Hindlimb muscle (tissue), 1 donor: ENCODE measurements around the gene NPY2R. TPM values are rescaled to one million over a fixed set of nuclear protein-coding genes. Genes with fewer than 3 reads are reported as not detected.

Experiments
- DNase-seq: peaks from one replicate; pipeline ENCODE4 v3.0.0-alpha.2; 2013
- polyA plus RNA-seq: library from polyadenylated mRNA; unstranded; fragments of 120-200 nt; gene quantifications from one replicate; pipeline ENCODE4 v1.2.1, GENCODE V29; 2013; ENCODE audit not compliant: insufficient read length

Gene NPY2R
- not detected for polyA plus RNA-seq

GRCh38 chr4:155208258-155209054, at the start of gene NPY2R:
Gene NPY2R, plus strand, starts transcription at chr4:155208636. Its CDS starts 5,304 bp downstream, at chr4:155213940.
- DNase-seq: no peak

DNA sequence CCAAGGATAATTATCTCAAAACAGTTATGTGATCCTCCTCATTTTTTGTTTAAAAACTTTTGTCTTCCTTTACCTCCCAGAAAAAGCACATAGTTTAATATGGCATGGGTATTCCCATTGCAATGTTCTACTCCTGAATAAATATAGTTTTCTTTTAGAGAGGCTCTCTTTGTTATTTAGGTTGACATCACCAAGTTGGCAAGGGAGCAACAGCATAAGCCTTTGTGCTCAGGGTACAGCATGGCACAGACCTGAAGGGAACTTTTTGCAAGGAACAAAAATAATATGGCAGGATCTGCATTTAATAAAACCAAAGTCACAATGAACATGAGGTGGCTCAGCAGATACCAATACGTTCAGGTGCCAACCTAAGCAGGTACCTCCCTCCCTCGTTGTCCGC, 47.1 kb upstream of the NPY2R start:
- no peak for DNase-seq

GRCh38 chr4:155164718-155165117, 43.7 kb upstream of the NPY2R start:
- DNase-seq: no peak

DNA sequence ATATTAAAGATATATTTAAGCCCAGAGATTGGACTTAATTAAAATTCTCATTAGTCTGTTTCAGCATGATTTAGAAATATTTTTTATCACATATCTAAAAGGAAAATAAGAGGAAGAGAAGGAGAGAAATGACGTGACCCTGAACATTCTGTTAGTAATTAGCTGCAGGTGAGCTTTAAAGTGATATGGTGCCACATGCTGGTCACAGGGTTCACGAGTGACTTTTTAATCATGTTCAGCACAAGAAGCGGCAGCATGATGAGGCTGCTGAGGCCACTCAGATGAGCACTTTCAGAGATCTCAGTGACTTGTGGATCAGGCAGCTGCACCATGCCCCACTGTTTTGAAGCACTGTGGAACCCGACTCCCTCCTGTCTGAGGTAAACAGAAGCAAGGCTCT, 37.9 kb upstream of the NPY2R start:
- no peak for DNase-seq

- DNase-seq: no peak
These were observed 35.1 kb upstream of the NPY2R start for GRCh38 chr4:155173371-155173770.

DNA sequence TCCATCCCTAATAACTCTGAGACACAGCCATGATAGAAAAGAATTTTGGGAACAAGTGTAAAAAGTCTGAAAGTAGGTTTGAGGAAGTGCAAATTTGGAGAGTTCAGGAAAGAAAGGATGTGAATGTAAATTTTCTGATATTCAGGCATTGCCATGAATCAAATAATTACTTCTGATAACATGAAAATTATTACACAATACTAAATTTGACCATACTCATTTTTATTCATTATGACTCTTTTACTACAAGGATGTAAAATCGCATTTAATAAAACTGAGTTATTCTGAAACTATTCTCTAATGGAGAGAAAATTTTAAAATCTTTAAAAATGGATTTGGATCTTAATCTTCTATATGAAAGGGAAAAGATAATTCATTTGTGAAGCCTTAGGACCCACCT, 33.8 kb upstream of the NPY2R start:
- DNase-seq: no peak

DNA sequence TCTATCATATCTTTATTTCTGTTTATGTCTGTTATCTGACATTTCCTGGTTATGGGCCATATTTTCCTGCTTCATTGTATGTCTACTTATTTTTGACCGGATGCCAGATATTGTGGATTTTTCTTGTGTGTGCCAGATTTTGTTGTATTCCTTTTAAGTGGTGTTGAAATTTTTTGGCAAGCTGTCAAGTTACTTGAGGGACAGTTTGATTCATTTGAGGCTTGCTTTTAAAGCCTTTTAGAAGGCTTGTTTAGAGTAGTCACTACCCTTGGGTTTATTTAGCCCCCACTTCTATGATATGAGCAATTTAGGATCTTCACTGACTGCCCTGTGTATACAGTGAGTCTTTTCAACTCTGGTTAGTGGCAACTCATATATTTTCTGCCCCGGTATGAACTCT, 29.2 kb upstream of the NPY2R start:
- no peak for DNase-seq

DNA sequence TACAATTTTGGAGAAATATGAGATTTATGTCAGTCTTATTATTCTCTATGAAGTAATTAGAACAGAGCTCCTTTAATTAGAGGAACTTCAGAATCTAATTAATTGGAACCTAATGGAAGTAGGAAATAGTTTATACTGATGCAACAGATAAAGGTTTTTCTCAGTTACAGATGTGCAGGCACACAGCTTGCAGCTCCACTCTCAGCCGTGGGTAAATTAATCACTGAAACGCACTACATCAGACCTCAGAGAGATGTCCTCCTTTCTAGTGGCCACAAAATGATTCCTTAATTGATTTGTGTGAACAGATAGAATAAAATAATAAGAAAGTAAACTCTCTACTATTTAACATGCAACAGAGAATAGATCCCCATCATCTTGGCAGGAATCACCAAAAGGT, 21.5 kb upstream of the NPY2R start:
- DNase-seq: no peak

GRCh38 chr4:155187989-155188388, 20.4 kb upstream of the NPY2R start:
- DNase-seq: no peak

- DNase-seq: no peak
These were observed 18.3 kb upstream of the NPY2R start for GRCh38 chr4:155190099-155190498.

DNA sequence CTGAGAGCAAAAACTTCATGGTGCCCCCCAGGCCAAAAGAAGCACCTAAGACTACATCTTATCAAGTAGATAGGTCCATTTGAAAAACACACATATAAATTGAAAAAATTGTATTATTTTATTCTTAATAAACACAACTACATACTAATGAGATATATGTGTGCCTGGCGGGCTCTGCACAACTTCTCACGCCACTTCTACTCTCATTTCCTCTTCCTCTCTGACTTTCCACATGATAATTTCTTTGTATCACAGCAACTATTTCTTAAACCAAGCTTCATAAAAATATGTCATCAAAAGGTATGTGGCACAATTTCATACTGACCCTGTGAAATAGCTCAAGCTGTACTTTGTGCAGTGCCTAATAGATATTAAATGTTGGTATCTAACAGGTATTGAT, 10.7 kb upstream of the NPY2R start:
- no peak for DNase-seq

GRCh38 chr4:155207534-155208257, 740 bp upstream of the NPY2R start:
- DNase-seq: no peak

GRCh38 chr4:155220025-155220424, 11.6 kb downstream of the NPY2R start:
- DNase-seq: no peak

- DNase-seq: no peak
These were observed 18.7 kb downstream of the NPY2R start for GRCh38 chr4:155227131-155227530.

GRCh38 chr4:155228713-155229112, 20.3 kb downstream of the NPY2R start:
- DNase-seq: no peak

DNA sequence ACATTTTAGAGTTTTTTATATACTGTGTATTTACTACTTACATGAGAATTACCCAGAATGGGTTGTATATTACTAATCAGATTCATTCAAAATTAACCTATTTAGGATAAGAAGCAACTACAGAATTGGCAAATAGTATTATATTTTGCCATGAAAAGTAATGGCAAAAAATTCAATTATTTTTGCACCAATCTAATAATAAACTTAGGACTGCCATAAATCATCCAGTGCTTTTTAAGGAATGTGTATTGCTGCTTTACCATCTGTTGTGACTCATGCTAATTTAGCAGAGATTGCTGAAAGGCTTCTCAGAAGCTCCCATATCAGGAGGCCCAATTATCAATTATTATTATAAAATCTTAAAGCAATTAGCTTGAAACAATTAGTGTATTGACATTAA, 24.0 kb downstream of the NPY2R start:
- no peak for DNase-seq

GRCh38 chr4:155234206-155234605, 25.8 kb downstream of the NPY2R start:
- DNase-seq: no peak

GRCh38 chr4:155237567-155237966, 29.1 kb downstream of the NPY2R start:
- no peak for DNase-seq

DNA sequence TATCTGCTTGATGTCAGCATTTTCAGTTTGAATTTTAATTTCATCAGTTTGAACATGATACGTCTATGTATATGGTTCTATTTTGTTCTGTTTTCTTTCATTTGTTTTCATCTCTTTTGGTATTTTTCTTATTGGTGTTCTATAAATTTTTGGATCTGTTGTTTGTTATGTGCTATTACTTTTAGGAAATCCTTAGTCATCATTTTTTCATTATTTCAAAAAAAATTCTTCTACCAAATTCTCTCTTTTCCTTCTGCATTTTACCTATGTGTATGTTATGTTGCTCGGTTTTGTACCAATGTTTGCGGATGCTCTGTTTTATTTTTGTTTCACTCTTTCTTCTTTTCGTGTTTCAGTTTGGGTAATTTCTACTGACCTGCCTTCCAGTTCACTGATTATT, 32.8 kb downstream of the NPY2R start:
- no peak for DNase-seq

- DNase-seq: no peak
These were observed 33.2 kb downstream of the NPY2R start for GRCh38 chr4:155241664-155242063.

DNA sequence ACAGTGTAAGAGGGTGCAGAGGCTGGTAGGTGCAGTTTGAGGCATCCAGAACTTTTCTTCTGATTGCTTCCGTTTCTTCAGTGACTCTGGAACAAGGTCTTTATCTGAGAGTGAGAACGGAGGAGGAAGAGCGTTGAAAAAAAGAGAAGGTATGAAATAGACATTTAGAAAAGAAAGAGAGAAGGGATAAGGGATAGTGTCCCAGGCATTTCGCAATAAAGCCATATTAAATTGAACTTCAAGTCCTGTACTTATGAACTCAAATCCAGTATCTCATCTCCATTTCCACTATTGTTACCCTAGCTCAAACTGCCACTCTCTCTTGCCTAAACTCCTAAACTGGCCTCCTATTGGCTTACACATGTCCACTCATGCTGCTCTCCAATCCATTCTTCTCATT, 36.7 kb downstream of the NPY2R start:
- DNase-seq: no peak

GRCh38 chr4:155248002-155248896, 39.8 kb downstream of the NPY2R start:
- no peak for DNase-seq

GRCh38 chr4:155249016-155249566, 40.7 kb downstream of the NPY2R start:
- DNase-seq: no peak
